NK-92 (cell line): ENCODE data around the gene IGFN1.
"Not testable (repeated sequence)": the region's sequence is repeated elsewhere in the genome, so short reads cannot be mapped to it uniquely, and the experiment has no call there.

Source experiments
- DNase-seq: peaks from one replicate; lab custom pipeline; 2025; ENCODE audit not compliant: unreplicated experiment; lab: John Stamatoyannopoulos, UW

Gene IGFN1

DNA sequence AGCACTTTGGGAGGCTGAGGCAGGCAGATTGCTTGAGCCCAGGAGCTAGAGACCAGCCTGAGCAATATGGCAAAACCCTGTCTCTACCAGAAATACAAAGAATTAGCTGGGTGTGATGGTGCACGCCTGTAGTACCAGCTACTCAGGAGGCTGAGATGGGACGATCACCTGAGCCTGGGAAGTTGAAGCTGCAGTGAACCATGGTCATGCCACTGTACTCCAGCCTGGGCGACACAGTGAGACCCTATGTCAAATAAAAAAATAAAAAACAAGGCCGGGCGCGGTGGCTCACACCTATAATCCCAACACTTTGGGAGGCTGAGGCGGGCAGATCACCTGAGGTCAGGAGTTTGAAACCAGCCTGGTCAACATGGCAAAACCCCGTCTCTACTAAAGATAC, 27.6 kb upstream of the IGFN1 start:
- DNase-seq = not testable (repeated sequence)

DNA sequence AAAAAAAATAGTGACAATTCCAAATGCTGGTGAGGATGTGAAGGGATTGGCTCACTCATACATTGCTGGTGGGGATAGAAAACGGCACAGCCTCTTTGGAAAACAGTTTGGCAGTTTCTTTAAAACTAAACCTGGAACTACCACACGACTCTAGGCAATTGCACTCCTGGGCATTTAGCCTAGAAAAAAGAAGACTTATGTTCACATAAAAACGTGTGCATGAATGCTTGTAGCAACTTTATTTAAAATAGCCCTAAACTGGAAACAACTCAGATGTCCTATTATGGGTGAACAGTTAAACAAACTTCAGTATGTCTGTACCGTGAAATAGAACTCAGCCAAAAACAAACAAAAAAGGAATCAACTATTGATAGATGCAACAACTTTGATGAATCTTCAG, 26.9 kb upstream of the IGFN1 start:
- DNase-seq = no peak

DNA sequence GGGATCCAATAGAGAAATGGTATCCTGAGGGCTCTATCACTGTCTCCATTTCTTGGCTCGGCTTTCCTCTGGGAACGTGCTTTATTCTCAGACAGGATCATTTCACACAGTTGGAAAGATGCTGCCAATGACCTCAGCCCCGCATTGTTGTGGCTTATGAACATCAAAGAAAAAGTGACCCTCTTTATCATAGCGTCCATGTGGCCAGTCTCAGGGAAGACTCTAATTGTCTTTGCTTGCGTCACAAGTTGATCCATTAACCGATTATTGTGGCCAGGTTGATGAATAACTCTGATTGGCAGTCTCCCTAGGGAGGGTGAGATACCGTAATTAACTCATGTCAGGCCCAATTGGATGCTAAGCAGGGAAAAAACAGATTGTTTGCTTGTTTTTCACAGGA, 26.0 kb upstream of the IGFN1 start:
- DNase-seq = no peak

DNA sequence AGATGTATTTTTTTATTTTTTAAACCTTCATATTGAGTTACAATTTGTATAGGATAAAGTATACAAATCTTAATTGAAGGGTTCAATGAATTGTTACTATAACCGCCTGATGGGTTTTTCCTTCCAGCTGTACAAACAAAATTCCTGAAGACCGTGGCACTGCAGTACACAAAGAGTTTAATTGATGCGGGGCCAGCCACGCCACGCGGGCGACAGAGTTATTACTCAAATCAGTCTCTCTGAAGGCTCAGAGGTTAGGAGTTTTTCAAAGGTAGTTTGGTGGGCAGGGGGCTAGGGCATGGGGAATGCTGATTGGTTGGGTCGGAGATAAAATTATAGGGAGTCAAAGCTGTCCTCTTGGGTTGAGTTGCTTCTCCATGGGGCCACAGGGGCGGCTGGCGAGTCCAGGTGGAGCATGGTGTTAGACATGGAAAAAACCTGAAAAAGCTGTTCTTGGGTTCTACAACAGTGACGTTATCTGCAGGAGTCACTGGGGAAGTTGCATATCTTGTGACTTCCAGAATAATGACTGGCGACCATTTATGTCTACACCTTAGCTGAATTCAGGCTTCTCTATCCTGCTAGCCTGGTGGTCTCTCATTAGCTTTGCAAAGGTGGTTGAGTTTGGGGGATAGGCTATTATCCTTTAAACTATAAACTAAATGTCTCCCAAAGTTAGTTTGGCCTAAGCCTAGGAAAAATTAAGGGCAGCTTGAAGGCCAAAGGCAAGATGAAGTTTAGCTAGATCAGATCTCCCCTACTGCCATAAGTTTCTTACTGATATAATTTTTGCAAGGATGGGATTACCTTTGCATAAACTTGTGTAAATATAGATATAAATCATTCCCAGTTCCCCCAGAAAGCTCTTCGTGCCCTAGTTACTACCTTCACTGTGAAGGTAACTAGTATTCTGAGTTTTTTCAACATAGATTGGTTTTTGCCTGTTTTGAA, 23.3 kb upstream of the IGFN1 start:
- DNase-seq = no peak

DNA sequence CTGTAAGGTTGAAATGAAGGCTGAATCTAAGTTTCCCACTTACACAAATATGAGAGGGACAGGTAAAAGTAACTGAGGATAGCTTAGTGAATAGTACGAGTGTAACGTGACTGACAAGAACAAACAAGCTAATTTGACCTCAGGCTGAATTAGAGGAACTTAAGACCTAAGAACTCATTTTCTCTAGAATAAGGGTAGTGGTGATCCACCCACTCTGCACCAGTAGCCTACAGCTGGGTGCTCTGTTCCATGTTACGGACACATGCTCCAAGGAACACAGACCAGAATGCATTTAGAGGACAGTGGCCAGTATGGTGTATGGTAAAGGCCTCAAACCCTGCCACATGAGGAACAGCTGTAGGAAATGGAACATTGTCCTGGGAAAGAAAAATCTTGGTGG, 21.4 kb upstream of the IGFN1 start:
- no peak for DNase-seq

DNA sequence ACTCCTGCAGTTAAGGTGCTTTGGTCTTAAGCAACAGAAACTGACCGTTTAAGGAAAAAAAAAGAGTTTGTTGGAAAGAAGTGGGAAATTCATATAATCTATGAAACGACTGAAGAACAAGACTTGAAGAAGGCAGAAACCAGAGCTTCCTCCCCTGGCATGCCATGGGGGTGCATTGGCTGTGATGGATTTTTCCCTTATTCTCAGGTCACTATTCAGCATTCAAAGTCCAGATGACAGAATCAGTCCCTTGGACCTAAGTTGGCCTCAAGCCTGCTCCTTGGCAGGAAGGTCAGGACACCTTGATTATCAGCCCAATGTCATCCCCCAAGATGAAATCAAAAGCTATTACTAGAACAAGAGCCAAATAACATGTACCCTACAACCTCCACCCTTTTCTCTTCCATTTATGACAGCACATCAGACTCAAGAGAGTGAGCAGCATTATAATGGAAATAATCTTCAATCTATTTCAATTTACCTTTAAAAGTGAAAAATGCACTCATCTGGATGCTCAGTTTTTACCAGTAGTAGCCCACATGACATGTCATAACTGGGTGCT, 20.6 kb upstream of the IGFN1 start:
- DNase-seq = no peak

DNA sequence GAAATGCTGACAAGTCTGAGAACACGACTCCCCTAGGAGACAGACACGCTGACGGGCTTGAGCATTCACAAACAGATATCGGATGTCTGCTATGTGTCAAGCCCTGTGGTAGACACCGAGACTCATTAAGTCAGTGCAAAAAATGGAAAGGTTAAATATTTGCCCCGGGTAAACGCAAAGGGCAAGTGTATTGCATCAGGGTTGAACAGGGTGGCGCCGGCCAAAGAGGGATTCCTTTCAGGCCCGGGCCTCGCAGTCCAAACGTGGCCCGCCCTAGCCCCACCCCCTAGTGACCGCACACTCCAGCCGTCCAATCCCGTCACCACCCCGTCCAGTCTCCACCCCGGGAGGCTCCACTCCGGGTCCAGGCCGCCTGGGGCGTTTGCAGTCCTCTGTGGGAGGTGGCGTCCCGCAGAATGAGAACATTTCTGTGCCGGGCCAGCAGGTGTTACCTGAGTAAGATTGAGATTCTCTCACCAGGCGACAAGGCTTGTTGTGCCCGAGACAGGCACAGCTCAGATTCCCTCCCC, 20.0 kb upstream of the IGFN1 start:
- no peak for DNase-seq

DNA sequence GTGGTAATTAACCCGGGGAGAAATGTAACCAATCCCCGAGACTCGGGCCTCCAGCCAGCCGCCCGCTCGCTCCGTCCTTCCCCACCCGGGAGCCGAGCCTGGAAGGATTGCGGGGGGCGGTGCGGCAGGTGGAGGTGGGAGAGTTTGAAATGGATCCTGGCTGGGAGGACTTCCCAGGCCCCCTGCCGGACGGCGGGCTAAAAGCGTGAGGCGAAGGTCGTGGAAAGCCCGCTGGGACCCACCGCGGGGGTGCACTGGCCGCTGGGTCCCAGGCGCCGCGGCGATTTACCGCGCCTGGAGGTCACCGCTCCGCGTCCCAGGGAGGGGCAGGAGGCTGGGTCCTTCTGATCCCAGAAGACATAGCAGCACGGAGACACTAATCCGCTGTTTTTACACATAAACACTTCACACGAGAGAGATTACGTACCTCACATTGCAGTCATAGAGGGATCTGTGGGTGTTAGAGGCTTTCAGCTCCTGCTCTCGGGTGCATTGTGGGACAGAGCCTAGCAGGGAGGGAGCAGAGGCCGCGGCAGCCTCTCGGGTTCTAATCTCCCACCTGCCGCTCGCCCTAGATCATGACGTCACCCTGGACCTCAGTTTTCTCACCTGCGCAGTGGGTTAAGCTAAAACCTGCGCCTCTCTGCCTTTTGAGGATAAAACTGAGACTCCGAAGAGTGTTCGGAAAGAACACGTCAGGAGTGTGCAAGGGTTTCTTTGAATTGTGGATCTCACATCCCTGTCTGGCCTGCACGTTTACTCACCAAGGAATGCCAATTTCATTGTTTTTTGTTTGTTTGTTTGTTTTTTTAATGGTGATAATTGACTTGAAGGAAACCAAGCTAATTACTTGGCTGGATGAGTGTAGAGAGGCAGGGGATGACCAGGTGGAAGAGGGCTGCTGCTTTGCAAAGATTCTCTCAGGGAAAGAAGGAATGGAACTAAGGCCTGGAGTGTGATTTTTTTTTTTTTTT, 19.3 kb upstream of the IGFN1 start:
- DNase-seq = no peak

DNA sequence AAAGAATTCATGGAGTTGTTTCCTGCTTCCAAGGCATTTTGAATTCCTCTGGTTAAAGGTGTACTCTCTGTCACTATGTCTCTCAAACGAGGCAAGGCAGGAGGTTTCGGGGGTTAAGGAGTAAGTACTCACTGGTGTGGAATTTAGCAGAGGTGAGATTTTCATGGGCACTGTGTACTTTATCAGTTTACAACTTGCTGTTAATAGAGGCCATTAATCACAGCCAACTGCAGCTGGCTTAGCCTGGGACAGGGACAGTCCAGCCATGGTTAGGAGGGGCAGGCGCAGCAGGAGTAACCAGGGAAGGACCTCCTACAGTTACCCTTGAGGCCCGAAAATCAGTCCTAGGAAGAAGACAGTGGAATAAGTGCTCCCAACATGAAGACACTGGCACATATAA, 18.3 kb upstream of the IGFN1 start:
- DNase-seq = no peak

DNA sequence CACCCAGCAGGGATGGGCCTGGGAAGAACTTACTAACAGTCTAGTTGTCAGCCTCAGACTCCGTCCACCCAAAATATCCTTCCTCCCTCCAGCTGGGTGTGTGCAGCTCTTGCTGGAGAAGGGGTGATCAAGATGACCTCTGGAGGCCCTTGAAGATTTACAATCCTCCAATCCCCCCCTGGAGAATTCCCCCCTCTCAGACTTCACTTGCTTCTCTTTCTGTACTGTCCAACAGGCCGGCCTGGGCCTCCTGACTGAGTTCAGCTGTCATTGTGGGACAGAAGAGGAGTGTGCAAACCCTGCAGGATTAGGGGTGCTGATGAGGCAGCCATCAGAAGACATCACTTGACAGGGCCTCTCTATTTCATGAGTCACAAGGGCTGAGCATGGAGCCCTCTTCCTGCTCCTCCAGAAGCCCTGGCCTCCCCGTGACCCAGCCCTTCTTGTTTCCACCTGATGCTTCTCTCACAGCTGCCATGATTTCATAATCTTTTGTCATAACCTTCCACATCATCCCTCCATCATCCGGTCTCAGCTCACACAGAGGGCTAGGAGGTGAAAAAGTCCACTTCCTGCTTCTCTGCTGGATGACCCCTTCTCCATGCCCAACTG, 17.5 kb upstream of the IGFN1 start:
- DNase-seq = no peak

DNA sequence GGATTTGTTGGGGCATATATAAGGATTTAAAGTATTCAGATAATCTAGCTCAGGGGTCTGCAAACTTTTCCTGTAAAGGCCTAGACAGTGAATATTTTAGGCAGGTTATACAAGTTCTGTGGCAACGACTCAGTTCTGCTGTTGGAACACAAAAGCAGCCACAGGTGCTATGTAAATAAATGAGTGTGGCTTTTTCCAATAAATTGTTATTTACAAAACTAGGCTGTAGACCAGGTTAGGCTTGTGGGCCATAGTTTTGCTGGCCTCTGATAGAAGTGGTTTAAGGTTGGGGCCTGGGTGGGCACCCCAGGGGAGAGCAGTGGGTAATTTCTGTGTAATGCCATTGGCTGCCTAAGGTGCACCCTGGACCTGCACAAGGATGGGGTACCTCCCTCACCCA, 16.9 kb upstream of the IGFN1 start:
- no peak for DNase-seq

DNA sequence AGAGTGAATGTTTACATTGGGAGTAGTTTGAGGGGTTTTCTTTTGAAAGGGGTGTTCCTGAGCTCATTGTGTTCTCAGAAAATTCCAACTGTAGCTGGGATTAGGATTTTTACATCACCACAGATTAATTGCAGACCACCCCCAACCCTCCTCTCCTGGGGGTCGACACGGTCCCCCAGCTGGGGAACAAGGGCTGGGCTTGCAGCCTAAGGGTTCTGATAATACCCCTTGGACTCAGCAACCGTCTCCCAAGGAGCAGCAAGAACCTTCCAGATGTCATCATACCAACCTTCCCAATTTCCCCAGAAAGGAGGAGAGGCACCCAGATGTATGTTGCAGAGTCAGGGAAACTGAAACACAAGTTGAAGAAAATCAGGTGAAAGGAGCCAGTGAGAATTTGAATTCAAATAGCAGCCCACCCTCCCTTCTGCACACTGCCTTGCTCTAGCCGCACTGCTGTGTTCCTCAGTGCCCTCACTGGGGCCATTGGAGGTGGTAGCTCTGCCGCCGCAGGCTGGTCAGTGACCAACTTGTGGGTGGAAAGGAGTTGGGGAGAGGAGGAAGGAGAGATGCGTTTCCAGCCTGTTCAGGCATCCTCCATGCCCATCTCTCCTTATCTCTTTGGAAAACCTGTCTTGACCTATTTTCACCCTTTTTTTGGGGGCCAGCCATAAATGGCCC, 14.7 kb upstream of the IGFN1 start:
- DNase-seq = no peak

DNA sequence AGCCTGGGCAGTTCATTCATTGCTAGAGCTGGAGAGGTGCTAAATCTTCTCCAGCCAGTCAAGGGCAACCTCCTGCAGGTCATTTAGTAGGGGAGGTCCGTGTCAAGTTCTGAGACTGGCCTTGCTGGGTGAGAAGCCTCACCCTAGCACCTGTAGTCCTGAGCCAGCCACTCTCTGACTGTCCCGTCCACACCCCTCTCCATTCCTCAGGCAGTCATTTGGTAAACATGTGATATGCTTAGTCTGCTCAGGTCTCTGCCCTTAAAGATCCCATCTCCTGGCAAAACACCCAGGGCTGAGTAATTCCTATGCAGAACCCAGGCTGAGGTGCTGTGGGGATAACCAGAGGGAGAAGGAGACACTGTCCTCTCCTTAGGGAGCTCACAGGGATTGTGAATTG, 13.7 kb upstream of the IGFN1 start:
- DNase-seq = no peak

DNA sequence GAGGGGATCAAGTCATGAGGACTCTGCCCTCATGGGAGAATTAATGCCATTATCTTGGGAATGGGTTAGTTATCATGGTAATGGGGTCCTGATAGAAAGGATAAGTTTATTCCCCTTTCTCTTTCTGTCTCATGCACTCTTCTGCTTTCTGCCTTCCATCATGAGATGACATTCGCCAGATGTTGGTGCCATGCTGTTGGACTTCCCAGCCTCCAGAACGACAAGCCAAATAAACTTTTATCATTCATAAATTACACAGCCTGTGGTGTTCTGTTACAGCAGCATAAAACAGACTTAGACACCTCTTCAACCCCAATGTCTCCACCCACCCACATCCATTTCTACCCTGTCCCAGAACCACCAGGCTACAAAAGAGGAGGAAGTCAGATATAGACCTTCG, 11.9 kb upstream of the IGFN1 start:
- no peak for DNase-seq

DNA sequence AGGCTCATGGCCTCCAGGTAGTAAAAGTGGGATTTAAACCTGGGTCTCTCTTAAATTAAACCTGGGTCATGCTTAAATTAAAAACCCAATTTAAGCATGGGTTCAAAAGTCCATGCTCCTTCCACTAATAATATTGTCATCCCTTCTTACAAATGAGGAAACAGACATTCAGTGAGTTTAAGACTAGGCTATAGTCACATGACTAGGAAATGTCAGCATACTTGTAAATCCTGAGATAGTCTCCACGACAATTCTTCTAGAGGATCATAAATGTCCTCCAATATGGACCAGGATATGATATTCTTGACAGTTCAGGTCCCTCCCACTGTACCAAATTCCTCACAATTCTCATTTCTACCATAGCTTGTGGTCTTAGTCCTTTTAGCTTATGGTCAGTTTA, 10.5 kb upstream of the IGFN1 start:
- DNase-seq = no peak

DNA sequence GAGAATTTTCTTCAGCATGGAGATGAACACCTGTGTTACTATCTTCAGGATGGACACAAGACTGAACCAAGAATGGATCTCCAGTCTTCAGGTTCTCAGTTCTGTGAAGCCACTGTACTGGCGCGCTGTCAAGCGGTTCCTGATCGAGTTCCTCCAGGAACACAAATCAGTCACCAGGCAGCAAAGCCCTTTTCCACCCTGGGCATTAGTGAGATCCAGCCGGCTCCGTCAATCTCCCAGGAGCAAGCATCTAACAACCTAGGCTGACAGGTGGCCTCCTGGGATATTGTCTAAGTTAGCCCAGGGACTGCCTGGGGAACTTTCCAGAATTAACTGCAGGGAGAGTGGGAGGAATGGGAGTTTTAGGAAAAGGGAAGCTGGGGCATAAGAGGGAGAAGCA, 9.7 kb upstream of the IGFN1 start:
- DNase-seq = no peak

DNA sequence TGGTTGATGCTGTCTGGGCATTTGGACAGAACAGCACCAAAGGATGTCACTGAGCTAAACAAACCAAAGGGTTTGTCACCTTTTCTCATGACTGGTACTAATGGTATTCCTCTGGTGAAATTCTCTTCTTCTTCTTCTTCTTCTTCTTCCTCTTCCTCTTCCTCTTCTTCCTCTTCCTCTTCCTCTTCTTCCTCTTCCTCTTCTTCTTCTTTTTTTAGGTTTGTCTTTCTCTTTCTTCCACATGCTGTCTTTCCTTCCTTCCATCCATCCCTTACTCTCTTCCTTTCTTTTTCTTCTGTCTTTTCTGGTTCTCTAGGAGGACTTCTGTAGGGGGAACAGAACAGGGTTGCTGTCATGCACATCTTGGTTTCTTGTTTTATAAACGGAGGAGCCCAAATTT, 9.3 kb upstream of the IGFN1 start:
- no peak for DNase-seq

DNA sequence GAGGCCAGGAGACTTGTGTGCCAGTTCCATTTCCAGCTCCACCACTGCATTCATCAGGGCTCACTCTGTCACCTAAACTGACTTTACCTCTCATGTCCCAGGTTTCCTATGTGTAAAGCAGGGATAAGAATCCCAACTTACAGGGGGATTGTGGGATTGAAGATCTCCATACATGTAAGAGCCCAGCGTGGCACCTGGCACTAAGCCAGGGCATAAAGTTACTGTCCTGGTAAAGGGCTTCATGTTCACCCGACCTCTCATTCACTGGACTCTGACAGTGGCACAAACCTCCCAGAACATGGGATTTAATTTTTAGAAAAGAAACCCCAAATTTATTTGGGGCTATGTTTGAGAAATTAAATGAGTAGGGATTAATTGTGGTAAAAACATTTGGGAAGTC, 8.9 kb upstream of the IGFN1 start:
- DNase-seq = no peak

DNA sequence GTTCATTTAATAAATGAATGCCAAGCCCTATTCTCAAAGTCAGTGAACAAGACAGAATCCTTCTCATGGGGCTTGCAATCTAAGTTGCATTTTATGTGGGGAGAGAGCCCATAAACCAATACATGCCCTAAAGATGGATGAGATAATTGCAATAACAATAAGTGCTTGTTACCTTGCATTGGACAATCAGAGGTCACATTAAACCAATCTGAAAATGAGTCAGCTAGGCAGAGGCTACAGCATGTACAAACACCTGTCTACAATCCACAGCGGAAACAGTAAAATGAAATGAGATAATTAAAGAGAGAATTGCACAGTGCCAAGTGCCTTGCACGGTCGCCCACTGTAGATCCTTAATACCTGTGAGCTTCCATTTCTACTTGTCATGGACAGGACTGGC, 7.4 kb upstream of the IGFN1 start:
- DNase-seq = no peak

DNA sequence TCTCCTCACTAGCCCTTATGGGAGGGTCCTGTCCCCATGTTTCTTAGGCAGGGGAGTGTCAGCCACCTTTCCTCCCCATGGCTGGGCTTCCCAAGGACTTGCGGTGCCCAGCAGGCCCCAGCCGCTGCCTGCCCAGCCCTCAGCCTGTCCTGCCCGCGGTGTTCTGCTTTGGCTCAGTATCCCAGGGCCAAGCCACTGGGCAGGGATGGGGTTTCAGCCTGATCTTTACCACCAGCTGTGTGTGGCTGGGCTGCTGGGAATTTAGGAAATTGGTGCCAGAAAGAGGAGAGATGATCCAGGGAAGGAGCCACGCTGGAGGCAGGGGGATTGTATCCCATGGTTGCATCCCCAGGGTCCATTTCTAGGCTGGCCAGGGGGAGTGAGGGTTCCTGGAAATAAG, 6.9 kb upstream of the IGFN1 start:
- DNase-seq = no peak
